HT-29 (cell line): Measurements from ENCODE around the gene EGFL7. TPM values are rescaled to one million over a fixed set of nuclear protein-coding genes. Genes with fewer than 3 reads are reported as not detected.

ENCODE experiments used
- DNase-seq: peaks from one replicate; pipeline ENCODE4 v3.0.0-alpha.2; 2015; ENCODE audit warnings: low spot score
- total RNA-seq: library from RNA; depleted of rRNA; stranded (reverse); fragments of >200 nt; shearing (Covaris generic); gene quantifications from 2 replicates; pipeline ENCODE4 v1.2.3, GENCODE V29; 2014

Gene EGFL7
- total RNA-seq, 1 experiment from 2014 or later: 6.4 TPM

DNA sequence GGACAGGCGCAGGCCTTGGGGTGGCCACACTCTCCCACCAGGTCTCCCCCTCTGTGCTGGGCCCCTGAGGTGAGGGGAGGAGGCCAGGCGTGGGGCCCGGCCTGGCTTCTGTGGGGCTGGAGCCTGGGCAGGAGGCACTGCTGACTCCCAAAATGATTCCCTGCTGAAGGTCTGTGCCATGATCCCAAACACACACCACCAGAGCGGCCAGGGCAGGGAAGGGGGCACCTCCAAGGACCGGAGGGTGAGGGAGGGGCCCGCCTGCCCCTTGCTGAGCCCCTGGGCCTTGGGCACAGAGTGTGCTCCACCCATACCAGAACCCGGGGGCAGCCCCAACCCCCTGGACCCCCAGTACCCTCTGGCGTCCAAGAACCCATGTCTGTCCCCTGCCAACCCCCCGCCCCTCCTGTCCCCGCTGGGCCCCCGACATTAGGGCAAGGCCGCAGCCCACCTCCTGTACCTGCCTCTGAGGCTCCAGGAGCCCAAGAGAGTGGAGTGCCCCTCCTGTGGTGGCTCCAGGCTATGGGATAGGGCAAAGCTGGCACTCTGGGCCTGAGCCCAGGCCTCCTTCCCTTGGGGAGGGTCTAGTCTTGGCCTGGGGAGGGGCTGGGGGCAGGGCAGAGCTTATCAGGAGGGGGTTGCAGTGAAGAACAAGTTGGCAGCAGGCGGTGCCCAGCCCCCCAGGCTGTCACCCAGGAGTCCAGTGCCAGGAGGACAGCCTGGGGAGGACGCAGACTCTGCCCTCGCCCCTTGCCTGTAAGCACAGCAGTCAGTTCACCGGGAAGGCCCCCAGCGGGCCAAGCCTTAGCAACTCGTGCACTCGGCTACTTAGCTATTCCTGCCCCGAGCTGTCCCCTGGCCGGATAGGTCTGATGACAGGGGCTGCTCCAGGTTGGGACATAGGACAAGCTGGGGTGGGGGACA, 2.6 kb upstream of the EGFL7 start:
- DNase-seq: no peak

GRCh38 chr9:136660971-136661550, 1.7 kb upstream of the EGFL7 start:
- no peak for DNase-seq

DNA sequence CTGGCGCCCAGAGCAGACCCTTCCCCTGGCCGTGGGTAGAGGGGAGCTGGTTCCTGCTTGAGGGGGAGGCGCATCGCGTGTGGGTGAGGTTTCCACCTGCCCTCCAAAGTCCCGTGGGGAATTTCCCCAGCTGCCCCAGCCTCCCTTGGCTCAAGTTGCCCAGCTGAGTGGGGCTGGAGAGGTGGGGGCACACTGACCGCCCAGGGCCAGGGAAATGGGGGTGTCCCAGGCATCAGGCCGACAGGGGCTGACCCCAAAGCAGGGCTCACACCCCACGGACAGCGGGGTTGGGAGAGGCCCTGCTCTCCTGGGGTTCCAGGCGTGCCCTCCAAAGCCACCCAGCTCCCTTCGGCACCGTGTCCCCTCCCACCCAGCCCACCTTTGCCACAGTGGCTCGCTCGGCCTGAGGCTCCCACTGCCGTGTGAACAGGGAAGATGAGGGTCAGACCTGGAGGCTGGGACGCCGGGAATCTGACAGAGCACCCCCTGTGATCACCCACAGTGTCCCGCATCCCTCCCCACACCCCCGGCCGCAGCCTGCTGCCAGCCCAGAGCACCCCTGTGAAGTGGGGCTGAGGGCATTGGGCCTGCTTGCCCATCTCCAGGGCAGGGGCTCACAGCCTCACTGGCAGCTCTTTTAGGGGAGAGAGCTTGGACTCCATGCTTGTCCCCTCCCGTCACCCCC, 933 bp upstream of the EGFL7 start:
- DNase-seq: no peak

DNA sequence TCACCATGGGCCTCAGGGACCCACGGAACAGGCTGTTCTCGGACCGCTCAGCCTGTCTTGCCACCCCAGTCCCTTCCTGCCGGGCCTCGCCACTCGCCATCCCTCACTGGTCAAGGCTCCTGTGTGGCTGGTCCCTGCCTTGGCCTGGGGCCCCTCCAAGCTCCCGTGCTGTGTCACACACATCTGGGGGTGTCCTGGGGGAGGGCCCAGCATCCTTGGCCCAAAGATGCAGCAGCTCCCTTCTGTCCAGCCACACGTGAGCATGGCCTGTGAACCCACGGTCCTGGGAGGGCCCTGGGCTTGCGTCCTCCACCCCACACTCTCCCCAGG, 425 bp upstream of the EGFL7 start:
- no peak for DNase-seq

- DNase-seq: no peak
Measured at GRCh38 chr9:136664000-136664915, 1.5 kb downstream of the EGFL7 start.

DNA sequence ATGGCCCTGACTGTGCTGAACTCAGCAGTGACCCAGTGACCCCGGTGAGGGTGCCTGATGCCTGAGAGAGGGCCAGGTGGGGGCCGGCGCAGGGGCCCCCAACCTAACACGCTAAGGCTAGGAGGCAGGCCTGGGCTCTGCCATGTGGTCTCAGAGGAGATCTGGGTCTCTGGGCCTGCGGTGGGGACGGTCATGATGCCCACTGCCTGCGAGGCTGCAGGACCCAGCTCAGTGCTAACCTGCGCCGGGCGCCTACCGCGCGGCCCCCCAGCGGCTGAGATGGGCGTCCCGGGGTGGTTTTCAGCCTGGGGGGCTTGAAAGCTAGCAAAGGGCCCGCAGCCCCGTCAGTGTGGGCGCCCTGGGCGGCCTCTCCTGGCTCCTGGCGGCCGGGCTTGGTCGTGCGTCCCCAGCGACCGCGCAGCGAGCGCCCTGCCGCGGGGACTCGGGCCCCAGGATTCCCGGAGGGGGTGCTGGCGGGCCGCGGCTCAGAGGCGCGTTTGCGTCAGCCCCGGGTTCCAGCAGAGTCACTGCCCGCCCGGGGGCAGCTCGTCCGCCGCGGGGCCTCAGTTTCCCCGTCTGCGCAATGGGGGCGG, 2.5 kb downstream of the EGFL7 start:
- DNase-seq: no peak

DNA sequence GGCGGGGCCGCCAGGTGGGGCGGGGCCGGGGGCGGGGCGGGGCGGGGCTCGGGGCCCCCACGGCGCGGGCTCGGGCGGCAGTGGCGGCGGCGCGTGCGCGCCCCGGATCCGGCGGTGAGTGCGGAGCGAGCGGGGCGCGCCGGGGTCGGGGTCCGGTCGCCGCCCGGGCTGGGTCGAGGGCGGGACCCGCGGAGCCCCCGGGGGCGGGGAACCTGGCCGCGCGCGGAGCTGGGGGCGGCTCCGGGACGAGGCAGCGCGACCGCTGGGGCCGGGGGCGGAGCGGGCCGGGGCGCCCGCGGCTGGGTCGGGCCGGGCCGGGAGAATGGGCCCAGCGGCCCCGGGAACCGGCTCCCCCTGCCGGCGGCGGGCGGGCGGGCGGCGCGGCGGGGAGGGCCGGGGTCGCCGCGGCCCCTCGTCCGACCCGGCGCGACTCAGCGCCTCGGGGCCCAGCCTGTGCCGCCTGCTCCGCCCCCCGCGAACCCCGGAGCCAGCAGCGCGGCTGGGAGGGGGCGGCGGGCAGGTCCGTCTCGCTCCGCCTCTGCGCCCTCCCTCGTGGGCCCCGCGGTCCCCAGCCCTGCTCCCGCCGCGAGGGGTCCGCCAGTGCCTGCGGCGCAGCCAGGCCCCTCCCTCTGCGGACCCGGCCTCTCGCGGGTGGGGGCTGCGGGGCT, 3.1 kb downstream of the EGFL7 start:
- no peak for DNase-seq

- no peak for DNase-seq
Measured at GRCh38 chr9:136666372-136667213, 3.9 kb downstream of the EGFL7 start.

DNA sequence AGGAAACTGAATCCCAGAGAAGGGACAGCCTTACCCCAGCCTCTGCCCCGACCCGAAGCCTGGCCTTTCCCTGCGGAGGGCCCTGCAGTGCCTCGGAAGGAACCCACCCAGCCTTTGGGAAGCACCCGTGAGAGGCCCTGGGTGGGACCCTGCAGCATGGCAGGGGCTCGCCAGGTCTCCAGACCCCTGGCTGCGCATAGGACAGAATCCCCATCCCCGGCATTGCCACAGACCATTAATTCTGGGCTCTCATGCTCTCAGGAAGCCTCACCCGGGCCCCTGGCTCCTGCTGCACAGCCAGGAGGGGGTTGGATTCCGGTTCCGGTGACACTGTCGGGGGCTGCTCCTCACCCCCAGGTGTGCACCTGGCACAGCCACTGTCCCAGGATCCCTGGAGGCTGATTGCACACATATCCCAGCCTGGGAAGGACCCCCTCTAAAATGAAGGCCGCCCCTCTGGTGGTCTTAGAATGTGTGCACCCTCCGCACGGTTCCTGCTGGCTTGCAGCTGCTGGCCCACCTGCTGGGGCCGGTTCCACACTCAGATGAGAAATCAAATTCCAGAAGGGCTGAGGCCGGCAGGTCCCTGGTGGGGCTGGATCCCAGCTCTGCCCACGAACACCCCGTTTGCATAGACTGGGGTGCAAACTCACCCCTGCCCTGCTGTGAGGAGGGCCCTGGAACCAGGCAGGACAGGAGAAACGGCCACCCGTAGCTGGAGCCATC, 4.7 kb downstream of the EGFL7 start:
- no peak for DNase-seq

DNA sequence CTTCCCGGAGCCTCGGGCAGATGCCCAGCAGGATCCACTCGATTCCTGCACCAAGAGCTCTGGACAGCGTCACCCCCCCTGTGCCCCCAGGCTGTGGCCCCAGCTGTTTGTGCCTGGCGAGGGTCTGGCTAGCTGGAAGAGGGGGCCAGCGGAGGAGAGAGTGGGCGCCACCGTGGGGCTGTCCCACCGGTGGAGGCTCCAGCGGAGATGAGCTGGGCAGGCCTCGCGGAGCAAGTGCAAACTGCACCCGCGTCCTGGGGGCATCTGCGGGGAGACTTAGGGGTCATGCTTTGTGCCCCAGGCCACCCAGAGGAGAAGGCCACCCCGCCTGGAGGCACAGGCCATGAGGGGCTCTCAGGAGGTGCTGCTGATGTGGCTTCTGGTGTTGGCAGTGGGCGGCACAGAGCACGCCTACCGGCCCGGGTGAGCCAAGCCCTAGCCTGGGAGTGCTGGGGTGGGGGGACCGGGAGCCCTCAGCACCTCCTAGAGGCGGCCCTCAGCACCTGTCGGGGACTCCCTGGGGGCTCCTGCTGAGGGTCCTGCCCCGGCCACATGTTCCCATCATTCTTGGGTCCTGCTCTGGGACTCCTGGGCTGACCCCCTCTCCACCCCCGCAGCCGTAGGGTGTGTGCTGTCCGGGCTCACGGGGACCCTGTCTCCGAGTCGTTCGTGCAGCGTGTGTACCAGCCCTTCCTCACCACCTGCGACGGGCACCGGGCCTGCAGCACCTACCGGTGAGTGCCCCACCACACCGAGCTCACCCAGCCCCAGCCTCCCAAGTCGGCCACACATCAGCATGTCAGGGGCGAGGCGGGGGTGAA, 5.4 kb downstream of the EGFL7 start:
- DNase-seq: no peak

- no peak for DNase-seq
Measured at GRCh38 chr9:136668983-136669790, 6.5 kb downstream of the EGFL7 start.

- no peak for DNase-seq
Measured at GRCh38 chr9:136669791-136670464, 7.2 kb downstream of the EGFL7 start.

DNA sequence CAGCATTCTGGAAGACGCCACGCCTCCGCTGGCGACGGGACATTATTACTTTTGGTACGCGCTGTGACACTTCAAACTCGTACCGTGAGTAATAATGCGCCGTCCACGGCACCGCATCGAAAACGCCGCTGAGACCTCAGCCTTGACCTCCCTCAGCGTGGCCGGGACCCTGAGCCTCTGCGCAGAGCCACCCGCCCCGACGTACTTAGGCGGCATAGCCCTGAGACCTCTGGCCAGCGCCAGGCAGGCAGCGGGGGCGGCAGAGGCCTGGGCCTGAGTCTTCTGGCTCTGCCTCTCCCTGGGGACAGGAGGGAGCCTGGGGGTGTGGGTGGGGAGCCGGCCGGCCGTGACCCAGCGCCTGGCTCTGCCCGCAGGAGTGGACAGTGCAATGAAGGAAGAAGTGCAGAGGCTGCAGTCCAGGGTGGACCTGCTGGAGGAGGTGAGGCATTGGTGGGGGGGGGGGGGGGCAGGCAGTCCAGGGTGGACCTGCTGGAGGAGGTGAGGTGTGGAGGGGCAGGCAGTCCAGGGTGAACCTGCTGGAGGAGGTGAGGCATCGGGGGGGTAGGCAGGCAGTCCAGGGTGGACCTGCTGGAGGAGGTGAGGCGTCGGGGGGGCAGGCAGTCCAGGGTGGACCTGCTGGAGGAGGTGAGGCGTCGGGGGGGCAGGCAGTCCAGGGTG, 8.0 kb downstream of the EGFL7 start:
- no peak for DNase-seq

DNA sequence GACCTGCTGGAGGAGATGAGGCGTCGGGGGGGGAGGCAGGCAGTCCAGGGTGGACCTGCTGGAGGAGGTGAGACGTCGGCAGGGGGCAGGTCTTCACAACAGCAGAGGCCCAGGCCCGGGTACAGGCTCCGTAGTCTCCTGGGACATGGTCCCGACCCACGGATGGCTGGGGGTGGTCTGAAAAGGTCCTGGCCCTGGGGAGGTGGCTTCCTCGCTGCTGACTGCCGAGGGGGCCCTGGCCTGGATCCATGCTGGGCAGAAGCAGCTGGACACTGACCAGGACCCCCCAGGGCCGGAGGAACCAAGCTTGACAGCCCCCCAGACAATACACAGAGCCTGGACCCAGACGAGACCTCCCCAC, 8.5 kb downstream of the EGFL7 start:
- no peak for DNase-seq

GRCh38 chr9:136671646-136672430, 9.1 kb downstream of the EGFL7 start:
- DNase-seq: peak; percentile 56
